ENCODE measurements around the gene GAPDHS.

GAPDHS gene

GRCh38 chr19:35565016-35565856, 32.0 kb downstream of the GAPDHS start:
- Histone ChIP-seq H3K27ac (ENCODE audit: low read length) (no peak overlapping the region), H3K4me3 (ENCODE audit: low read length) (no peak overlapping the region), H3K9me3 (ENCODE audit: control insufficient read depth, insufficient read depth, low read length) (no peaks in the 10 kb centered on the region), H3K4me1 (ENCODE audit: control insufficient read depth, insufficient read depth, low read length) (0 out of 2 replicates have a peak, but pooled peaks cover 1% of the 10 kb centered on the region), H3K27me3 (ENCODE audit: control insufficient read depth, insufficient read depth, low read length) (no peaks in the 10 kb centered on the region), H3K36me3 (ENCODE audit: control insufficient read depth, insufficient read depth, low read length) (no peaks in the 10 kb centered on the region)
- WGBS (ENCODE audit: insufficient coverage, insufficient read length) = no CpG with 5 or more reads among the region's 12 CpGs
- DNase-seq (ENCODE audit: low read depth, low spot score) = no peak

- no peak overlapping the region for H3K27ac ChIP-seq (ENCODE audit: low read length)
- H3K4me3 ChIP-seq (ENCODE audit: low read length) = no peak overlapping the region
- no peak for DNase-seq (ENCODE audit: low read depth, low spot score)
- no peaks in the 10 kb centered on the region for H3K27me3 ChIP-seq (ENCODE audit: control insufficient read depth, insufficient read depth, low read length)
- no peaks in the 10 kb centered on the region for H3K36me3 ChIP-seq (ENCODE audit: control insufficient read depth, insufficient read depth, low read length)
- H3K4me1 ChIP-seq (ENCODE audit: control insufficient read depth, insufficient read depth, low read length) = 0 out of 2 replicates have a peak, but pooled peaks cover 2% of the 10 kb centered on the region
- WGBS (ENCODE audit: insufficient coverage, insufficient read length) = no CpG with 5 or more reads among the region's 7 CpGs
- H3K9me3 ChIP-seq (ENCODE audit: control insufficient read depth, insufficient read depth, low read length) = no peaks in the 10 kb centered on the region
Observed at GRCh38 chr19:35566738-35567137, 33.5 kb downstream of the GAPDHS start.

GRCh38 chr19:35569281-35569781, 36.1 kb downstream of the GAPDHS start:
- no peak overlapping the region for H3K4me3 ChIP-seq (ENCODE audit: low read length)
- no peaks in the 10 kb centered on the region for H3K27me3 ChIP-seq (ENCODE audit: control insufficient read depth, insufficient read depth, low read length)
- H3K36me3 ChIP-seq (ENCODE audit: control insufficient read depth, insufficient read depth, low read length) = no peaks in the 10 kb centered on the region
- no CpG with 5 or more reads among the region's 5 CpGs for WGBS (ENCODE audit: insufficient coverage, insufficient read length)
- H3K27ac ChIP-seq (ENCODE audit: low read length) = no peak overlapping the region
- H3K9me3 ChIP-seq (ENCODE audit: control insufficient read depth, insufficient read depth, low read length) = no peaks in the 10 kb centered on the region
- DNase-seq (ENCODE audit: low read depth, low spot score) = no peak
- H3K4me1 ChIP-seq (ENCODE audit: control insufficient read depth, insufficient read depth, low read length) = 0 out of 2 replicates have a peak, but pooled peaks cover 1% of the 10 kb centered on the region

- no CpG with 5 or more reads among the region's 1 CpG for WGBS (ENCODE audit: insufficient coverage, insufficient read length)
- H3K9me3 ChIP-seq (ENCODE audit: control insufficient read depth, insufficient read depth, low read length) = peaks cover 5% of the 10 kb centered on the region
- H3K27me3 ChIP-seq (ENCODE audit: control insufficient read depth, insufficient read depth, low read length) = no peaks in the 10 kb centered on the region
- no peak overlapping the region for H3K27ac ChIP-seq (ENCODE audit: low read length)
- 0 out of 2 replicates have a peak, but pooled peaks cover 1% of the 10 kb centered on the region for H3K4me1 ChIP-seq (ENCODE audit: control insufficient read depth, insufficient read depth, low read length)
- no peak for DNase-seq (ENCODE audit: low read depth, low spot score)
- no peaks in the 10 kb centered on the region for H3K36me3 ChIP-seq (ENCODE audit: control insufficient read depth, insufficient read depth, low read length)
- no peak overlapping the region for H3K4me3 ChIP-seq (ENCODE audit: low read length)
Observed at GRCh38 chr19:35571406-35571965, 38.2 kb downstream of the GAPDHS start.

GRCh38 chr19:35577918-35578317, 44.7 kb downstream of the GAPDHS start:
- Histone ChIP-seq H3K27me3 (ENCODE audit: control insufficient read depth, insufficient read depth, low read length) (no peaks in the 10 kb centered on the region), H3K36me3 (ENCODE audit: control insufficient read depth, insufficient read depth, low read length) (no peaks in the 10 kb centered on the region), H3K4me3 (ENCODE audit: low read length) (no peak overlapping the region), H3K4me1 (ENCODE audit: control insufficient read depth, insufficient read depth, low read length) (no peaks in the 10 kb centered on the region), H3K27ac (ENCODE audit: low read length) (no peak overlapping the region), H3K9me3 (ENCODE audit: control insufficient read depth, insufficient read depth, low read length) (peaks cover 5% of the 10 kb centered on the region)
- WGBS (ENCODE audit: insufficient coverage, insufficient read length) = no CpG with 5 or more reads among the region's 1 CpG
- DNase-seq (ENCODE audit: low read depth, low spot score) = no peak

- DNase-seq (ENCODE audit: low read depth, low spot score) = no peak
- WGBS (ENCODE audit: insufficient coverage, insufficient read length) = no CpG with 5 or more reads among the region's 7 CpGs
- H3K4me1 ChIP-seq (ENCODE audit: control insufficient read depth, insufficient read depth, low read length) = no peaks in the 10 kb centered on the region
- H3K27ac ChIP-seq (ENCODE audit: low read length) = no peak overlapping the region
- no peaks in the 10 kb centered on the region for H3K36me3 ChIP-seq (ENCODE audit: control insufficient read depth, insufficient read depth, low read length)
- peaks cover 5% of the 10 kb centered on the region for H3K9me3 ChIP-seq (ENCODE audit: control insufficient read depth, insufficient read depth, low read length)
- H3K27me3 ChIP-seq (ENCODE audit: control insufficient read depth, insufficient read depth, low read length) = no peaks in the 10 kb centered on the region
- no peak overlapping the region for H3K4me3 ChIP-seq (ENCODE audit: low read length)
Observed at GRCh38 chr19:35578707-35579106, 45.5 kb downstream of the GAPDHS start.

- WGBS (ENCODE audit: insufficient coverage, insufficient read length) = no CpG with 5 or more reads among the region's 1 CpG
- H3K9me3 ChIP-seq (ENCODE audit: control insufficient read depth, insufficient read depth, low read length) = no peaks in the 10 kb centered on the region; the same call in 1 of the 2 replicates
- no peak for DNase-seq (ENCODE audit: low read depth, low spot score)
Observed at GRCh38 chr19:35582760-35583159, 49.5 kb downstream of the GAPDHS start.

GRCh38 chr19:35585848-35586247, 52.6 kb downstream of the GAPDHS start, which contains the start of gene PMIS2:
TSS of gene PMIS2 (plus strand) at chr19:35586173. CDS start at chr19:35586260, 87 bp downstream.
- Histone ChIP-seq H3K27ac (ENCODE audit: low read length) (no peak within 1 kb of the TSS), H3K36me3 (ENCODE audit: control insufficient read depth, insufficient read depth, low read length) (no peaks in the 10 kb centered on the region), H3K4me3 (ENCODE audit: low read length) (no peak within 1 kb of the TSS), H3K9me3 (ENCODE audit: control insufficient read depth, insufficient read depth, low read length) (no peaks in the 10 kb centered on the region), H3K4me1 (ENCODE audit: control insufficient read depth, insufficient read depth, low read length) (no peaks in the 10 kb centered on the region), H3K27me3 (ENCODE audit: control insufficient read depth, insufficient read depth, low read length) (no peaks in the 10 kb centered on the region)
- no CpG with 5 or more reads among the region's 16 CpGs for WGBS (ENCODE audit: insufficient coverage, insufficient read length)
- peak; percentile 31 for DNase-seq (ENCODE audit: low read depth, low spot score)

More at GRCh38 chr19:35582760-35583159, 49.5 kb downstream of the GAPDHS start:
- H3K36me3 ChIP-seq (ENCODE audit: control insufficient read depth, insufficient read depth, low read length) = no peaks in the 10 kb centered on the region
- no peaks in the 10 kb centered on the region for H3K4me1 ChIP-seq (ENCODE audit: control insufficient read depth, insufficient read depth, low read length)
- H3K4me3 ChIP-seq (ENCODE audit: low read length) = no peak overlapping the region
- no peak overlapping the region for H3K27ac ChIP-seq (ENCODE audit: low read length)
- H3K27me3 ChIP-seq (ENCODE audit: control insufficient read depth, insufficient read depth, low read length) = no peaks in the 10 kb centered on the region

GRCh38 chr19:35587321-35587720, 54.1 kb downstream of the GAPDHS start:
- H3K4me3 ChIP-seq (ENCODE audit: low read length) = no peak overlapping the region
- DNase-seq (ENCODE audit: low read depth, low spot score) = no peak
- no CpG with 5 or more reads among the region's 1 CpG for WGBS (ENCODE audit: insufficient coverage, insufficient read length)

GRCh38 chr19:35590875-35591274, 57.6 kb downstream of the GAPDHS start:
- H3K4me3 ChIP-seq (ENCODE audit: low read length) = no peak overlapping the region
- no CpG with 5 or more reads among the region's 3 CpGs for WGBS (ENCODE audit: insufficient coverage, insufficient read length)

More at GRCh38 chr19:35587321-35587720, 54.1 kb downstream of the GAPDHS start:
- Histone ChIP-seq H3K9me3 (ENCODE audit: control insufficient read depth, insufficient read depth, low read length) (no peaks in the 10 kb centered on the region), H3K36me3 (ENCODE audit: control insufficient read depth, insufficient read depth, low read length) (no peaks in the 10 kb centered on the region), H3K4me1 (ENCODE audit: control insufficient read depth, insufficient read depth, low read length) (no peaks in the 10 kb centered on the region), H3K27ac (ENCODE audit: low read length) (no peak overlapping the region), H3K27me3 (ENCODE audit: control insufficient read depth, insufficient read depth, low read length) (no peaks in the 10 kb centered on the region)

More at GRCh38 chr19:35590875-35591274, 57.6 kb downstream of the GAPDHS start:
- Histone ChIP-seq H3K9me3 (ENCODE audit: control insufficient read depth, insufficient read depth, low read length) (no peaks in the 10 kb centered on the region), H3K27me3 (ENCODE audit: control insufficient read depth, insufficient read depth, low read length) (no peaks in the 10 kb centered on the region), H3K36me3 (ENCODE audit: control insufficient read depth, insufficient read depth, low read length) (no peaks in the 10 kb centered on the region), H3K27ac (ENCODE audit: low read length) (no peak overlapping the region), H3K4me1 (ENCODE audit: control insufficient read depth, insufficient read depth, low read length) (no peaks in the 10 kb centered on the region)
- no peak for DNase-seq (ENCODE audit: low read depth, low spot score)
